Measurements from ENCODE around the gene GULP1.
A peak's percentile ranks its signal among the peaks of the same experiment; 100 is the strongest.

Gene GULP1

DNA sequence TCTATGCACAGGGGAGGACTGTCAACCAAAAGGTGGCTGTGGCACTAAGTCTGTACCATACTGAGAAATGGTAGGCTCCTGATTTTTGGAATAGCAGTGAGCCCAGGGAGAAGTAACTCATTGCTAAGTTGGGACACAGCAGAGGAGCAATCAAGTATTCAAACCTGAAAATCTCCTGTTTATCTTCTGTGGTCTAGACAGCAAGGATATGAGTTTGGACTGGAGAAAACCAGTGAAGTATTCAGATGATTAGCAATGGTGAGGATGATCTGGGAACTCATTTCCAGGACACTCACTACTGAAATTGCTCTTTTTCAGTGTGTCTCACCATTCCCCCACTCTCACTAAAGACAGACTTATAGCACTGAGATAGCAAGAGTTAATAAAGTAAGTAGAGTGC lies 112.0 kb downstream of the GULP1 start:
- DNase-seq (ENCODE audit: low read depth) = no peak
- no peak overlapping the region for H3K4me3 ChIP-seq (ENCODE audit: low read length)
- TF ChIP-seq, protein P1, sequence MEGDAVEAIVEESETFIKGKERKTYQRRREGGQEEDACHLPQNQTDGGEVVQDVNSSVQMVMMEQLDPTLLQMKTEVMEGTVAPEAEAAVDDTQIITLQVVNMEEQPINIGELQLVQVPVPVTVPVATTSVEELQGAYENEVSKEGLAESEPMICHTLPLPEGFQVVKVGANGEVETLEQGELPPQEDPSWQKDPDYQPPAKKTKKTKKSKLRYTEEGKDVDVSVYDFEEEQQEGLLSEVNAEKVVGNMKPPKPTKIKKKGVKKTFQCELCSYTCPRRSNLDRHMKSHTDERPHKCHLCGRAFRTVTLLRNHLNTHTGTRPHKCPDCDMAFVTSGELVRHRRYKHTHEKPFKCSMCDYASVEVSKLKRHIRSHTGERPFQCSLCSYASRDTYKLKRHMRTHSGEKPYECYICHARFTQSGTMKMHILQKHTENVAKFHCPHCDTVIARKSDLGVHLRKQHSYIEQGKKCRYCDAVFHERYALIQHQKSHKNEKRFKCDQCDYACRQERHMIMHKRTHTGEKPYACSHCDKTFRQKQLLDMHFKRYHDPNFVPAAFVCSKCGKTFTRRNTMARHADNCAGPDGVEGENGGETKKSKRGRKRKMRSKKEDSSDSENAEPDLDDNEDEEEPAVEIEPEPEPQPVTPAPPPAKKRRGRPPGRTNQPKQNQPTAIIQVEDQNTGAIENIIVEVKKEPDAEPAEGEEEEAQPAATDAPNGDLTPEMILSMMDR (conservative IDR thresholded peaks at IDR 0.05; ENCODE audit: low read depth, low read length) = no peak

DNA sequence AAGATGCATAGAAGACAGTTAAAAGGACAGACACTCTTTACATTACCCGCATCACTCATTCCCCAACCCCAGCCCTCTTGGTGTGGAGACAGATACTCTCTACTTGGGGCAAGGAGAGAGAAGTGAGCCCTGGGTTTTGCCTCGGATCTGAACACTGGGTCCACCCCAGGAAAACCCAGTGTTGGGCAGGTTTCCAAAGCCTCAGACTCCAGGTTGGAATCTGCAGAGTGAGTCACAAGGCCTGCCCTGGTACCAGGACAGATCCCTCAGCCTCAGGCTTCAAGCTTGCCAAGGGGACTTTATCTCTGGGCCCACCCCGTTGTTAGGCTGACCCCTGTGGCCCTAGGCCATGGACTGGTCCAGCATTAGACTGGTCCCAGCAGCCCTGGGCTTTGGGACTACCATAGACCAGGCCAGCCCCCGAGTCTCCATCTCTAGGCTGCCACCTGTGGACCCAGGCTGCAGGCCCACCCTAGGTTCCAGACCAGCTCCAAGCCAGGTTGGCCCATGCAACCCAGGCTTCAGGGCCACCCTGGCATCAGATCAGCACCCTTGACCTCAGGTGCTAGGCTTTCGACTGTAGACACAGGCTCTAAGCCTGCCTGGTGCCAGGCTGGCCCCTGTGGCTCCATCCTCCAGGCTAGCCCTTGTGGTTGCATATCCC lies 112.8 kb downstream of the GULP1 start:
- DNase-seq (ENCODE audit: low read depth) = no peak

GRCh38 chr2:188406414-188406813 lies 114.7 kb downstream of the GULP1 start:
- no peak overlapping the region for H3K4me3 ChIP-seq (ENCODE audit: low read length)
- TF ChIP-seq, protein P1 (conservative IDR thresholded peaks at IDR 0.05; ENCODE audit: low read depth, low read length) = no peak
- DNase-seq (ENCODE audit: low read depth) = no peak

More for the DNA sequence above, 112.8 kb downstream of the GULP1 start:
- no peak overlapping the region for H3K4me3 ChIP-seq (ENCODE audit: low read length)
- TF ChIP-seq, protein P1 (conservative IDR thresholded peaks at IDR 0.05; ENCODE audit: low read depth, low read length) = no peak

DNA sequence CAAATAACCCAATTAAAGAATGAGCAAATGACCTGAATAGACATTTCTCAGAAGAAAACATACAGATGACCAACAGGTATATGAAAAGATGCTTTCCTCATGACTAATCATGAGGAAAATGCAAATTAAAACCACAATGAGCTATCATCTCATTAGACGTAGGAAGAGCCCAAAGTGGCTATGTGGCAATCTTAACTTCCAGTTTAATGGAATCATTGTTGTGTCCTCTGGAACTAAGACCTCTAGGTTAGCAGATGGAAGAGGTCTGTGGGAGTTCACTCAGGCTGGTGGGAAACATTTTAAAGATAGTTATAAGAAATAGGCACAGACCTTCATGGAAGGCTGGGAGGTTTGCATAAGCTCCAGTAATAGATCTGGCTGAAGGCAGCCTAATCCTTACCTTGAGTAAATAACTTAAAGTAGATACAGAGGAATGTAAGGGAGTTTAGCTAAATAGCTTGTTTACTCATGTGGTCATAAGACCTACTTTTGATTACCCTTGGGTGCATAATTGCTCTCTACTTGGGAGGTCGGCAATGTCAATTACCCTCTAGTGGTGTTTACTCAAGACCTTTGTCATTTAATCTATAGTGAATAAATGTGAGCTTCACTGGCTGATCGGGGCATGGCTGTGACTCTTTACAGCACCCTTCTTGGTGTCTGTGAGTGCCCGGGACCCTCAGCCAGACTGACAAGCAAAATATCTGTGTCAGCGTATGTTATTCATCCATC lies 119.0 kb downstream of the GULP1 start:
- TF ChIP-seq, protein P1 (conservative IDR thresholded peaks at IDR 0.05; ENCODE audit: low read depth, low read length) = no peak
- no peak for DNase-seq (ENCODE audit: low read depth)
- H3K4me3 ChIP-seq (ENCODE audit: low read length) = no peak overlapping the region

DNA sequence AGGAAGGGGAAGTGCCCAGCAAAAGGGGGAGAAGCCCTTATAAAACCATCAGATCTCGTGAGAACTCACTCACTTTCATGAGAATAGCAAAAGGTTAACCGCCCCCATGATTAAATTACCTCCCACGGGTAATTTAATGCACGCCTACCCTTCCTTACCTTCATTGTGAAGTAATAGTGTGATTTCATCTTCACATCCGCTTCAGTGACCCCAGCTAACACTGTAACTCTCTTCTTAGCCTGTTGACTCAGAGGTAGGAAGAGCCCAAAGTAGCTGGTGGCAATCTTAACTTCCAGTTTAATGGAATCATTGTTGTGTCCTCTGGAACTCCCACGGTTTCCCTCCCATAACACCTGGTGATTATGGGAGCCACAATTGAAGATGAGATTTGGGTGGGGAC lies 120.5 kb downstream of the GULP1 start:
- TF ChIP-seq, protein P1 (conservative IDR thresholded peaks at IDR 0.05; ENCODE audit: low read depth, low read length) = no peak
- no peak overlapping the region for H3K4me3 ChIP-seq (ENCODE audit: low read length)
- DNase-seq (ENCODE audit: low read depth) = no peak

GRCh38 chr2:188414411-188414810 lies 122.7 kb downstream of the GULP1 start:
- DNase-seq (ENCODE audit: low read depth) = peak; percentile 51
- H3K4me3 ChIP-seq (ENCODE audit: low read length) = no peak overlapping the region
- TF ChIP-seq, protein P1 (conservative IDR thresholded peaks at IDR 0.05; ENCODE audit: low read depth, low read length) = no peak
